BJ (cell line): ENCODE results near the gene TLE2. TPM values are rescaled to one million over a fixed set of nuclear protein-coding genes. Genes with fewer than 3 reads are reported as not detected.

Source experiments
- CTCF ChIA-PET: fragments of 350-600 bp; formaldehyde crosslinking; extraction: SDS; loops from one replicate; lab custom pipeline; 2021; ENCODE audit warnings: antibody characterized with exemption, inconsistent platforms; lab: Yijun Ruan, JAX
- POLR2A ChIA-PET: fragments of 300-600 bp; sonication (Branson Sonifier 250); formaldehyde crosslinking; extraction: SDS; loops from one replicate; lab custom pipeline; 2021; ENCODE audit warnings: antibody characterized with exemption; lab: Charles Lee
- DNase-seq: peaks from one replicate; pipeline ENCODE4 v3.0.0-alpha.2; 2011; ENCODE audit warnings: low read depth
- H3K27me3 ChIP-seq: 2 replicates; pipeline ENCODE4 v1.6.0; 2011; ENCODE audit warnings: low read length; ENCODE audit not compliant: control insufficient read depth, insufficient read depth
- H3K36me3 ChIP-seq: 2 replicates; pipeline ENCODE4 v1.5.1; 2011; ENCODE audit warnings: low read length; ENCODE audit not compliant: control insufficient read depth, insufficient read depth
- H3K4me3 ChIP-seq: 2 replicates; pipeline ENCODE4 v1.5.1; 2011; ENCODE audit warnings: low read depth, mild to moderate bottlenecking, control low read depth, low read length
- CTCF ChIP-seq: IDR thresholded peaks from 2 replicates; pipeline ENCODE4 v1.5.1; 2011; ENCODE audit warnings: low read depth, mild to moderate bottlenecking, control low read depth, inconsistent platforms, low read length, moderate library complexity; ENCODE audit not compliant: insufficient read depth
- polyA plus RNA-seq: library from polyadenylated mRNA; depleted of rRNA; stranded (reverse); fragments of >200 nt; gene quantifications from 2 replicates; pipeline ENCODE4 v1.2.3, GENCODE V29; 2011

TLE2 gene
- polyA plus RNA-seq, 1 experiment, result 1.0 TPM

- no peak overlapping the region for H3K4me3 ChIP-seq
- ChIA-PET CTCF (no interaction called here), POLR2A (no interaction called here)
- no peak for DNase-seq
- TF ChIP-seq CTCF, result no peak
- peaks cover 23% of the 10 kb centered on the region for H3K27me3 ChIP-seq
- H3K36me3 ChIP-seq, result no peaks in the 10 kb centered on the region
Observed at GRCh38 chr19:3033595-3034405, 4.7 kb upstream of the TLE2 start.

GRCh38 chr19:3031607-3031867 is 2.5 kb upstream of the TLE2 start:
- ChIA-PET CTCF (interaction anchor here (0.8 kb wide), 1 partner anchor 28 kb away, joined by 3 read pairs; no protein-coding TSS in a partner anchor), POLR2A (no interaction called here)
- Histone ChIP-seq H3K27me3 (peaks cover 35% of the 10 kb centered on the region), H3K4me3 (no peak overlapping the region), H3K36me3 (no peaks in the 10 kb centered on the region)
- DNase-seq, result no peak
- no peak for TF ChIP-seq CTCF

GRCh38 chr19:3028305-3029064 is 595 bp downstream of the TLE2 start:
- Histone ChIP-seq H3K27me3 (peaks cover 44% of the 10 kb centered on the region), H3K4me3 (peak overlapping the region; percentile 39), H3K36me3 (no peaks in the 10 kb centered on the region)
- ChIA-PET CTCF (interaction anchor here (0.6 kb wide), 1 partner anchor 274 kb away, joined by 3 read pairs; no protein-coding TSS in a partner anchor), POLR2A (no interaction called here)
- no peak for TF ChIP-seq CTCF
- DNase-seq, result no peak

GRCh38 chr19:3027981-3028304 is 1.1 kb downstream of the TLE2 start:
- H3K4me3 ChIP-seq, result no peak overlapping the region
- no peak for TF ChIP-seq CTCF
- ChIA-PET CTCF (interaction anchor here (0.6 to 0.8 kb wide), 2 partner anchors 15 to 275 kb away, joined by 3 read pairs; no protein-coding TSS in a partner anchor), POLR2A (no interaction called here)
- H3K36me3 ChIP-seq, result no peaks in the 10 kb centered on the region
- no peak for DNase-seq
- peaks cover 44% of the 10 kb centered on the region for H3K27me3 ChIP-seq

- H3K27me3 ChIP-seq, result peaks cover 41% of the 10 kb centered on the region
- DNase-seq, result no peak
- CTCF ChIA-PET, result interaction anchor here (0.8 kb wide), 1 partner anchor 14 kb away, joined by 3 read pairs; no protein-coding TSS in a partner anchor
- H3K36me3 ChIP-seq, result no peaks in the 10 kb centered on the region
- TF ChIP-seq CTCF, result no peak
- H3K4me3 ChIP-seq, result no peak overlapping the region
- POLR2A ChIA-PET, result no interaction called here
Observed at GRCh38 chr19:3027292-3027691, 1.8 kb downstream of the TLE2 start.
